Upper lobe of right lung (tissue), 1 donor: Measurements from ENCODE around the gene GM2A. TPM values are rescaled to one million over a fixed set of nuclear protein-coding genes. Genes with fewer than 3 reads are reported as not detected.
A peak's percentile ranks its signal among the peaks of the same experiment; 100 is the strongest.

Source experiments
- ATAC-seq: fragments of 200-7000 bp; cut with Tn5 transposase; one replicate; pipeline ENCODE4 v1.9.1; 2020; ENCODE audit warnings: mild to moderate bottlenecking, moderate library complexity
- DNase-seq: peaks from one replicate; pipeline ENCODE4 v3.0.0-alpha.2; 2020
- H3K27ac ChIP-seq: fragments of 200-600 bp; one replicate; pipeline ENCODE4 v1.8.0; 2022
- H3K27me3 ChIP-seq: fragments of 200-600 bp; one replicate; pipeline ENCODE4 v1.8.0; 2022; ENCODE audit warnings: mild to moderate bottlenecking
- H3K36me3 ChIP-seq: fragments of 200-600 bp; one replicate; pipeline ENCODE4 v1.8.0; 2022
- H3K4me1 ChIP-seq: fragments of 200-600 bp; one replicate; pipeline ENCODE4 v1.8.0; 2022
- H3K4me3 ChIP-seq: fragments of 200-600 bp; one replicate; pipeline ENCODE4 v1.8.0; 2022; ENCODE audit warnings: mild to moderate bottlenecking
- H3K9me3 ChIP-seq: fragments of 200-600 bp; one replicate; pipeline ENCODE4 v1.8.0; 2022
- CTCF ChIP-seq: fragments of 200-600 bp; IDR thresholded peaks from one replicate; pipeline ENCODE4 v1.8.0; 2022; ENCODE audit warnings: antibody characterized with exemption
- intact Hi-C: fragments of 100-400 bp; cut with DNase I; formaldehyde crosslinking; loops from one replicate; pipeline ENCODE4 v1.11.0; 2022
- total RNA-seq: library from RNA; stranded (reverse); fragmentation: NEBNext Ultra II Directional; extraction: Animal tissue kit (Norgen Biotek cat#: 25700); gene quantifications from one replicate; pipeline ENCODE4 v1.2.1, GENCODE V29; 2021
- donor health status: DM: no; HTN: yes; CAD: no; lungs with severe emphysema.

Gene GM2A
- total RNA-seq, 1 donor from 2014 or later = 104 TPM

GRCh38 chr5:151274666-151275065, 21.7 kb downstream of the GM2A start:
- no peak overlapping the region for H3K4me3 ChIP-seq
- DNase-seq (no peak), ATAC-seq (peak; percentile 26)
- H3K27ac ChIP-seq = no peak overlapping the region
- no peaks in the 10 kb centered on the region for H3K27me3 ChIP-seq
- H3K36me3 ChIP-seq = peaks cover 4% of the 10 kb centered on the region
- H3K9me3 ChIP-seq = no peaks in the 10 kb centered on the region
- TF ChIP-seq CTCF = no peak
- intact Hi-C loops = no loop called here
- H3K4me1 ChIP-seq = no peaks in the 10 kb centered on the region

GRCh38 chr5:151275803-151276202, 22.8 kb downstream of the GM2A start:
- Histone ChIP-seq H3K36me3 (no peaks in the 10 kb centered on the region), H3K9me3 (no peaks in the 10 kb centered on the region), H3K27ac (no peak overlapping the region), H3K27me3 (no peaks in the 10 kb centered on the region), H3K4me3 (no peak overlapping the region), H3K4me1 (no peaks in the 10 kb centered on the region)
- DNase-seq = no peak
- no peak for ATAC-seq
- no peak for TF ChIP-seq CTCF
- intact Hi-C loops = no loop called here

GRCh38 chr5:151278845-151279244, 25.9 kb downstream of the GM2A start:
- H3K36me3 ChIP-seq = no peaks in the 10 kb centered on the region
- TF ChIP-seq CTCF = no peak
- H3K27ac ChIP-seq = no peak overlapping the region
- DNase-seq = no peak
- no peaks in the 10 kb centered on the region for H3K4me1 ChIP-seq
- no peak overlapping the region for H3K4me3 ChIP-seq
- H3K27me3 ChIP-seq = no peaks in the 10 kb centered on the region
- intact Hi-C loops = no loop called here
- H3K9me3 ChIP-seq = no peaks in the 10 kb centered on the region
- ATAC-seq = peak; percentile 57

GRCh38 chr5:151280443-151280842, 27.5 kb downstream of the GM2A start:
- intact Hi-C loops = no loop called here
- H3K36me3 ChIP-seq = no peaks in the 10 kb centered on the region
- H3K27me3 ChIP-seq = no peaks in the 10 kb centered on the region
- ATAC-seq (no peak), DNase-seq (no peak)
- H3K9me3 ChIP-seq = no peaks in the 10 kb centered on the region
- H3K4me3 ChIP-seq = no peak overlapping the region
- no peaks in the 10 kb centered on the region for H3K4me1 ChIP-seq
- TF ChIP-seq CTCF = no peak
- no peak overlapping the region for H3K27ac ChIP-seq

GRCh38 chr5:151281001-151281639, 28.1 kb downstream of the GM2A start:
- Histone ChIP-seq H3K4me1 (no peaks in the 10 kb centered on the region), H3K27ac (no peak overlapping the region), H3K9me3 (no peaks in the 10 kb centered on the region), H3K4me3 (no peak overlapping the region), H3K36me3 (no peaks in the 10 kb centered on the region), H3K27me3 (no peaks in the 10 kb centered on the region)
- intact Hi-C loops = no loop called here
- DNase-seq (no peak), ATAC-seq (no peak)
- no peak for TF ChIP-seq CTCF
